HEK293T (cell line): ENCODE results near the gene IQSEC1.

ENCODE experiments used
- FOXM1 ChIP-seq: fragments of 450-650 bp; IDR thresholded peaks from 2 replicates; pipeline ENCODE4 v1.6.1; 2017; ENCODE audit warnings: mild to moderate bottlenecking, borderline replicate concordance
- SP1 ChIP-seq: fragments of 450-650 bp; IDR thresholded peaks from 2 replicates; pipeline ENCODE4 v1.6.1; 2017

DNA sequence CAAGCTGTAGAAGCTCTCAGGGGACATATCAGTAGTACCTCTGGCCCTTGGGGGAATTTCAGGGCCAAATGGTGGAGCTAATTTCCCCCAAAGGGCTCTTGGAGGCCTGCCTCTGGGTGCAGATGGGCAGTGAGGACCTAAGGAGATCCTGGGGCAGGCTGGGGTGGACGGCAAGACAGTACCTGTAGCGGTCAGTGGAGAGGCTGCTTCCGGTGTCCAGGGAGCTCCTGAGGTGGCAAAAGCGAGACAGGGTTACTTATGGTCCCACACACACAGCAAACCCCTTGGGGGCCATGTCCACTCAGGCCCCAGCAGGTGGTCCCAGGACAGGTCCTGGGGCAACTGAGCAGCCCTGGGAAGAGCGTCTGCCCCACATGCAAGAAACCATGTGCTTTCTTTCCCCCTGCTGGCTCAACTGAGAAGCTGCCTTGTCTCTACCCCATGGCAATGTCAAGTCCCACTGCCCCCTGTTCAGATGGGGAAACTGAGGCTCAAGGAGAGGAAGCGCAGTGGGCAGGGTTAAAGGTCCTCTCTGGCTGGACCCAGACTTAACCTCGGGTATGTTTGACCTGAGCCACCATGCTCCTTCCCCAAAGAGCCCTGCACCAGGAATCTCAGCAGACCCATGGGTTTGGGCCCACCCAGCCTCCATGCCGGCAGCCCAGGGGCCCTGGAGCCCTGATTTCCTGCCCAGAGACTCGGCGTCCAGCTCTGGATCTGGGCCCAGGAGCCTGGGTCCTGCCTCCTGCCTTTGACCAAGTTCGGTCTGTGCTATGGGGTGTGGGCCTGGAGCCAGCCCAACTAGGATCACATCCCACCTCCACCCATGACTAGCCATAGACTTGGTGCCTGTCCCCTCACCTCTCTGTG lies 25.7 kb downstream of the IQSEC1 start:
- TF ChIP-seq SP1 (no peak), FOXM1 (no peak)
